Dermis blood vessel endothelial cell (primary cell): Measurements from ENCODE around the gene SORBS2. TPM values are rescaled to one million over a fixed set of nuclear protein-coding genes. Genes with fewer than 3 reads are reported as not detected.

Experiments
- DNase-seq: peaks from one replicate; pipeline ENCODE4 v3.0.0; 2010
- total RNA-seq: library from RNA; depleted of rRNA; stranded (reverse); fragments of >200 nt; gene quantifications from 2 replicates; pipeline ENCODE4 v1.2.3, GENCODE V29; 2014

The SORBS2 gene
- total RNA-seq, 1 donor from 2014 or later = 104 TPM

GRCh38 chr4:185799442-185799841 lies 12.6 kb downstream of the SORBS2 start:
- no peak for DNase-seq

GRCh38 chr4:185797596-185798338 lies 14.2 kb downstream of the SORBS2 start:
- DNase-seq = no peak

GRCh38 chr4:185797018-185797417 lies 15.0 kb downstream of the SORBS2 start:
- no peak for DNase-seq

- DNase-seq = peak; percentile 46
These were observed 15.8 kb downstream of the SORBS2 start for GRCh38 chr4:185796176-185796575.

- DNase-seq = no peak
These were observed 17.4 kb downstream of the SORBS2 start for GRCh38 chr4:185794637-185795036.

GRCh38 chr4:185793716-185794115 lies 18.3 kb downstream of the SORBS2 start:
- DNase-seq = no peak

GRCh38 chr4:185793116-185793485 lies 18.9 kb downstream of the SORBS2 start:
- no peak for DNase-seq

GRCh38 chr4:185792384-185793115 lies 19.4 kb downstream of the SORBS2 start:
- peak; percentile 99 for DNase-seq

GRCh38 chr4:185787926-185788679 lies 23.9 kb downstream of the SORBS2 start:
- no peak for DNase-seq

GRCh38 chr4:185786422-185786821 lies 25.6 kb downstream of the SORBS2 start:
- DNase-seq = no peak

- DNase-seq = peak; percentile 53
These were observed 28.4 kb downstream of the SORBS2 start for GRCh38 chr4:185783574-185783973.

- peak; percentile 77 for DNase-seq
These were observed 29.5 kb downstream of the SORBS2 start for GRCh38 chr4:185782523-185782922.

- DNase-seq = no peak
These were observed 30.3 kb downstream of the SORBS2 start for GRCh38 chr4:185781555-185782215.

- DNase-seq = no peak
These were observed 31.5 kb downstream of the SORBS2 start for GRCh38 chr4:185780472-185780871.

- DNase-seq = peak; percentile 88
These were observed 32.5 kb downstream of the SORBS2 start for GRCh38 chr4:185779517-185779916.

GRCh38 chr4:185778307-185778706 lies 33.7 kb downstream of the SORBS2 start:
- no peak for DNase-seq

- DNase-seq = no peak
These were observed 36.0 kb downstream of the SORBS2 start for GRCh38 chr4:185775792-185776555.

- DNase-seq = peak; percentile 94
These were observed 36.9 kb downstream of the SORBS2 start for GRCh38 chr4:185774845-185775680.

GRCh38 chr4:185774131-185774653 lies 37.8 kb downstream of the SORBS2 start:
- peak; percentile 67 for DNase-seq

GRCh38 chr4:185773419-185773818 lies 38.6 kb downstream of the SORBS2 start:
- peak; percentile 77 for DNase-seq
